ENCODE results near the gene RFC4. TPM values are rescaled to one million over a fixed set of nuclear protein-coding genes. Genes with fewer than 3 reads are reported as not detected.

Gene RFC4
- total RNA-seq, 1 donor from 2014 or later, result 12.4 TPM

GRCh38 chr3:186790261-186790981 lies 15.9 kb downstream of the RFC4 start:
- Mint-ChIP-seq H3K27me3 (ENCODE audit: low read depth) (no peaks in the 10 kb centered on the region), H3K36me3 (ENCODE audit: low read depth) (peaks cover 40% of the 10 kb centered on the region), H3K9me3 (ENCODE audit: low read depth) (no peaks in the 10 kb centered on the region), H3K27ac (ENCODE audit: unreplicated experiment) (peak overlapping the region; percentile 66), H3K4me1 (ENCODE audit: low read depth) (peaks cover 41% of the 10 kb centered on the region), H3K4me3 (ENCODE audit: unreplicated experiment) (no peak overlapping the region)
- peak; percentile 34 for TF ChIP-seq CTCF (IDR thresholded peaks at IDR 0.05)
- DNase-seq (ENCODE audit: low spot score), result no peak

GRCh38 chr3:186789554-186790260 lies 16.6 kb downstream of the RFC4 start:
- Mint-ChIP-seq H3K27ac (ENCODE audit: unreplicated experiment) (peak overlapping the region; percentile 66), H3K36me3 (ENCODE audit: low read depth) (peaks cover 47% of the 10 kb centered on the region)

GRCh38 chr3:186788482-186789370 lies 17.6 kb downstream of the RFC4 start:
- Mint-ChIP-seq H3K36me3 (ENCODE audit: low read depth) (peaks cover 52% of the 10 kb centered on the region), H3K27ac (ENCODE audit: unreplicated experiment) (peak overlapping the region; percentile 70), H3K27me3 (ENCODE audit: low read depth) (no peaks in the 10 kb centered on the region), H3K4me3 (ENCODE audit: unreplicated experiment) (no peak overlapping the region), H3K9me3 (ENCODE audit: low read depth) (no peaks in the 10 kb centered on the region), H3K4me1 (ENCODE audit: low read depth) (peaks cover 56% of the 10 kb centered on the region)
- DNase-seq (ENCODE audit: low spot score), result no peak
- TF ChIP-seq CTCF (IDR thresholded peaks at IDR 0.05), result no peak

More at GRCh38 chr3:186789554-186790260, 16.6 kb downstream of the RFC4 start:
- no peak for DNase-seq (ENCODE audit: low spot score)
- no peaks in the 10 kb centered on the region for H3K27me3 Mint-ChIP-seq (ENCODE audit: low read depth)
- H3K9me3 Mint-ChIP-seq (ENCODE audit: low read depth), result no peaks in the 10 kb centered on the region
- peaks cover 48% of the 10 kb centered on the region for H3K4me1 Mint-ChIP-seq (ENCODE audit: low read depth)
- no peak overlapping the region for H3K4me3 Mint-ChIP-seq (ENCODE audit: unreplicated experiment)
- TF ChIP-seq CTCF (IDR thresholded peaks at IDR 0.05), result no peak

- peaks cover 56% of the 10 kb centered on the region for H3K36me3 Mint-ChIP-seq (ENCODE audit: low read depth)
- H3K4me3 Mint-ChIP-seq (ENCODE audit: unreplicated experiment), result peak overlapping the region; percentile 98
- DNase-seq (ENCODE audit: low spot score), result no peak
- H3K4me1 Mint-ChIP-seq (ENCODE audit: low read depth), result peaks cover 56% of the 10 kb centered on the region
- H3K27me3 Mint-ChIP-seq (ENCODE audit: low read depth), result no peaks in the 10 kb centered on the region
- peak overlapping the region; percentile 70 for H3K27ac Mint-ChIP-seq (ENCODE audit: unreplicated experiment)
- H3K9me3 Mint-ChIP-seq (ENCODE audit: low read depth), result no peaks in the 10 kb centered on the region
- TF ChIP-seq CTCF (IDR thresholded peaks at IDR 0.05), result no peak
Observed at GRCh38 chr3:186787642-186788481, 18.4 kb downstream of the RFC4 start.

All from chondrocyte (in vitro differentiated cells).